Stimulated activated CD4-positive, alpha-beta T cell treated with anti-CD3 and anti-CD28 coated beads, TNF-alpha, amount 100 ng/mL, for 24 hours (primary cell): ENCODE measurements around the gene CCNL1.
A peak's percentile ranks its signal among the peaks of the same experiment; 100 is the strongest.
"Not testable (repeated sequence)": the region's sequence is repeated elsewhere in the genome, so short reads cannot be mapped to it uniquely, and the experiment has no call there.

ENCODE experiments used
- DNase-seq, 3 experiments: peaks; one replicate each; pipeline ENCODE4 v3.0.0-alpha.2; 2020; ENCODE audit warnings: low read depth in 3 of 3

The CCNL1 gene

DNA sequence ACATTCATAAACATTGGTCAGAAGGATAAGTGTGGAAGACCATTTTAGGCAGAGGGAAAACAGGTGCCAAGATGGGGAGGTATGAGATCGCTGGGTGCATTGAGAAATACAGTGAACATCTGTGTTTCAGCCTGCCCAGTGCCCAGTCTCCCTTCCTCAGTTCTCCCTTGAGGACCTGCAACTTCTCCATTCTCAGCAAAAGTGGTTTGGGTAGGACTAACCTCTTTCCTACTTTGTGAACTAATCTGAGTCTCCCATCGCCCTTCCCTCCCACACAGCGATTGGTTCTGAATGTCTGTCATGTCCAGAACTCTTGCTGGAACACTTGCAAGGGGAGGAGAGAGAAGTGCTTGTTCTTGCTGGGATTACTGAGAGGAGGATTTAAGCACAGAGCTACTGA is 10.9 kb upstream of the CCNL1 start:
- DNase-seq, result no peak

GRCh38 chr3:157167371-157168042 is 7.6 kb upstream of the CCNL1 start:
- DNase-seq, result no peak

DNA sequence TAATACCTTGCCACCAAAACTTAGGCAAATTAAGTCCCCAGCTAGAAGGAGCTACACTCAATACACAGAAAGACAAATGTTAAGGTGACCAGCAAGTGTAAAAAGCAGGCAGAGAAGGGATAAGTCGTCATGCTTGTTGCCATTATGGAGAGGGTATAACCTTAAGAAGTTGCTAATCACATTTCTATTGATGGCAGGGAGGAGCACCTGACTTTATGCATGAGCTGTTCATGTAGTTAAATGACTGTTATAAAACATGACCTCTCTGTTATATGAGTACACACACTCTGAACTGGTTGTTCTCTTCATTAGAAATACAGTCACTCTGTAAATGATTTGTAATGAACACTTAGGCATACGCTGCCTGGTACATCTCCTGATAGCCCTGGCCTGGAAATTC is 6.6 kb upstream of the CCNL1 start:
- no peak for DNase-seq

GRCh38 chr3:157166115-157166514 is 6.2 kb upstream of the CCNL1 start:
- DNase-seq, result no peak

- no peak for DNase-seq
Observed at GRCh38 chr3:157163217-157163953, 3.4 kb upstream of the CCNL1 start.

DNA sequence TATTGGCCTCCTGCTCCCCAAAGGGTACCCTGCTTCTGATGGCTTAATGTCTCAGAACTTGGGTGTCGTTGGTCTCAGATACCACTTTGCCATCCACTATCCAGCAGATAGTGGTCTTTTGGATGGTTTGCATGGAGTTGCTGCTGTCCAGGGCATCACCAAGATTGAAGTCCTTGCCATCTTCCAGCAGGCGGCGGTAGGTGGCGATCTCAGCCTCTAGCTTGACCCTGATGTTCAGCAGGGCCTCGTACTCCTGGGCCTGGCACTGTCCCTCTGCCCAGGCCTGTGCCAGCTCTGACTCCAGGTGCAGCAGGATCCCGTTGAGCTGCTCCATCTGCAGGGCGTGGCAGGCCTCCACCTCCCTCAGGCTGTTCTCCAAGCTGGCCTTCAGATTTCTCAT is 2.7 kb upstream of the CCNL1 start:
- not testable (repeated sequence) for DNase-seq

GRCh38 chr3:157160658-157161424 is 894 bp upstream of the CCNL1 start:
- DNase-seq, result peak; percentile 27 to 62 (median 41)

- DNase-seq, result peak; percentile 57 to 76 (median 61)
Observed at GRCh38 chr3:157159037-157159761, 748 bp downstream of the CCNL1 start.

DNA sequence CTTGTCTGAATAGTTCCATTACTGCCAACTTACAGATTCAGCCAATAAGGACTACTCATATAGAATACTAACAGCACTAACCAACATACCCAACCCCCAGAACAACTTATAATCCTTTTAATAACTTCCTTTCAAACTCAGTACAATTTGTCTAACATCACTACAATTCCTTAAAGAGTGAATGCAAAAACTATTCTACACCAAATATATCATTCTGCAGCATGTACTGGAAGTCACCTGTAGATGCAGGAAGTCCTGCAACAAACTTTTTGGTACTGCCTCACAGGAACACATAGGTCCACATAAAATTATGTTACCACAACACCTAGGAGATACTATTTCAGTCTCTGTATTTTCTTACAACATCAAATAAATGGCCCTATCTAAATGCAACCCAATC is 2.1 kb downstream of the CCNL1 start:
- no peak for DNase-seq

- DNase-seq, result no peak
Observed at GRCh38 chr3:157156837-157157635, 2.9 kb downstream of the CCNL1 start.

GRCh38 chr3:157155591-157155990 is 4.4 kb downstream of the CCNL1 start:
- DNase-seq, result no peak

- no peak for DNase-seq
Observed at GRCh38 chr3:157154563-157155330, 5.2 kb downstream of the CCNL1 start.

- no peak for DNase-seq
Observed at GRCh38 chr3:157152930-157153329, 7.0 kb downstream of the CCNL1 start.

DNA sequence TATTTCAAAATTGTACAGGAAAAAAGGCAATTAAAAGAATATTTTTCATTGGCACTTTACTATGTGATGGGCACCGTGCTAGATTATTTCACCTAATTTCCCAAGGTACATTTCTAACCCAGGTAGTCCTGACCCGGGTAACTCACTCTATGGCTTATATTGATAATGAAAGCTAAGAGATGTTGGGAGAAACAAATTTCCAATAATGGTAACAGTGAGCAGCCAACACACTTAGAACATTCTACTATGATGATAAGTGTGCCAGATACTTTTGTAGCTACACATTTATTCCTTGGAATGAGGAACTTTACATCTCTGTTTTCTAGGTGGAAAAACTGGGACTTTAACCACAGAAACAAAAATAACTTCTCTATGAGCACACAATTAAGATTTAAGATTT is 7.5 kb downstream of the CCNL1 start:
- no peak for DNase-seq

GRCh38 chr3:157151627-157152026 is 8.3 kb downstream of the CCNL1 start:
- DNase-seq, result no peak

GRCh38 chr3:157151151-157151550 is 8.8 kb downstream of the CCNL1 start:
- DNase-seq, result no peak

DNA sequence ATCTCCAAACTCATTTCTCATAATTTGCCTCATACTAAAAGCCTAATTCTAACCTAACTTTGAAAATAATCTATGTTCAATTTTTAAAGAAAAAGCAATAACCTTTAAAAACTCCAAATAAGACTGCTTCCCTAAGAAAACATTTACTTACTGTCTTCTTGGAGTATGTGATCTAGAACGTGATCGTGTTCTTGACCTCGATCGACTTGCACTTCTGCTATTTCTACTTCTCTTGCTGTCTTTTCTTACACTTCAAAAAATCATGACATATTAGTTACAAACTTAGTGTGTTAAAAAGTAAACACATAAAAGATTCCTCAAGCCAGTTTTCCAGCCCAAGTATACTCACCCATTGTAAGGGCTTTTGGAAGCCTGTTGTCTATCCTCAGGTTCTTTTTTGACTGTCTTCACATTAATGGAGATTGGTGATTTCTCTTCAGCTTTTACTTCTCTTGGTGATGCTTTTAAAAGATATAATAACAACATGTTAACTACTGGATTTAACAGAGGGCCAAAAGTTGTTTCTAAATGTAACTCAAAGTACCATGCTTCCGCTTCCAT is 10.7 kb downstream of the CCNL1 start:
- DNase-seq, result no peak

DNA sequence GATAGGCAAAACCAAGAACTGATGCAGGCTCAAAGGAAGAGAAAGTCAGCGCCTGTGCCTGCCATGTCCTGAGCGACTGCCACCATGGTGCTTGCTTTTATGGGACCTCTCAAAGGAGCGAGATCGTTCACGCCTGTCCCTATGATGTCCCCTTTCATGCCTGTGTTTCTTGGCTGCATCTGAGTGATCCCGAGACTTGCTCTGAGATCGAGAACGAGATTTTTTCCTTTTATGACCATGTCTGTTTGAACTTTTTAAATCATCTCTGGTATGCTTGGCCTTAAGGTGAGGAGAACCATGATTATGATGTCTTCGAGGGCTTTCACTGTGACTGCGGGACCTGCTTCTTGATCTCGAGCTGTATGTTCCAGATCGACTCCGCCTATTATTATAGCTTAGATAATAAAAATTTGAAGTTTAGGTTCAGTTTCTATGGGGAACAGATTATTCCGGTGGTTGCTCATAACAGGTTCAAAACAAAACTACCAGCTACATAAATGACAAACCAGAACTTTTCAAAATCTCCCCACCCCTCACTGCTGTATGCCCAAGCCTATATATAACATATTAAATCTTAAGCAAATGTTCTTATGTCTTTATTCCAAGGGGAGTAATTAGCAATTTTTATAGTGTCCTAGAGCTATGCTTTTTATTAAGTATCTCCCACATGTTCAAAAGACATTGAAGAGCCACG is 11.6 kb downstream of the CCNL1 start:
- no peak for DNase-seq

- no peak for DNase-seq
Observed at GRCh38 chr3:157147099-157147803, 12.7 kb downstream of the CCNL1 start.
